ENCODE measurements around the gene MAVS. TPM values are rescaled to one million over a fixed set of nuclear protein-coding genes. Genes with fewer than 3 reads are reported as not detected.

The MAVS gene
- polyA plus RNA-seq, 1 experiment, result 17.4 TPM

GRCh38 chr20:3862333-3862732, 15.7 kb downstream of the MAVS start:
- POLR2A ChIA-PET, result no interaction called here
- no peaks in the 10 kb centered on the region for H3K27me3 ChIP-seq (ENCODE audit: control insufficient read depth, insufficient read depth, low read length)
- no peak for TF ChIP-seq CTCF (IDR thresholded peaks at IDR 0.05; ENCODE audit: insufficient read depth, low read depth, low read length)
- peaks cover 67% of the 10 kb centered on the region for H3K36me3 ChIP-seq (ENCODE audit: control insufficient read depth, insufficient read depth, low read length)
- CTCF ChIA-PET, result no interaction called here
- H3K4me3 ChIP-seq (ENCODE audit: low read depth, low read length), result no peak overlapping the region
- DNase-seq (ENCODE audit: low read depth), result no peak

- POLR2A ChIA-PET, result no interaction called here
- TF ChIP-seq CTCF (IDR thresholded peaks at IDR 0.05; ENCODE audit: insufficient read depth, low read depth, low read length), result no peak
- no peak for DNase-seq (ENCODE audit: low read depth)
- H3K4me3 ChIP-seq (ENCODE audit: low read depth, low read length), result no peak overlapping the region
- H3K27me3 ChIP-seq (ENCODE audit: control insufficient read depth, insufficient read depth, low read length), result no peaks in the 10 kb centered on the region
- peaks cover 59% of the 10 kb centered on the region for H3K36me3 ChIP-seq (ENCODE audit: control insufficient read depth, insufficient read depth, low read length)
- CTCF ChIA-PET, result no interaction called here
Measured at GRCh38 chr20:3863317-3863716, 16.7 kb downstream of the MAVS start.

- CTCF ChIA-PET, result interaction anchor here (1.6 kb wide), 1 partner anchor 10 kb away, joined by 6 read pairs; no protein-coding TSS in a partner anchor
Measured at GRCh38 chr20:3864518-3864917, 17.9 kb downstream of the MAVS start.

GRCh38 chr20:3865152-3865886, 18.7 kb downstream of the MAVS start:
- ChIA-PET POLR2A (no interaction called here), CTCF (interaction anchor here (1.6 kb wide), 1 partner anchor 10 kb away, joined by 6 read pairs; no protein-coding TSS in a partner anchor)
- no peak for DNase-seq (ENCODE audit: low read depth)
- Histone ChIP-seq H3K27me3 (ENCODE audit: control insufficient read depth, insufficient read depth, low read length) (no peaks in the 10 kb centered on the region), H3K4me3 (ENCODE audit: low read depth, low read length) (no peak overlapping the region), H3K36me3 (ENCODE audit: control insufficient read depth, insufficient read depth, low read length) (peaks cover 57% of the 10 kb centered on the region)
- TF ChIP-seq CTCF (IDR thresholded peaks at IDR 0.05; ENCODE audit: insufficient read depth, low read depth, low read length), result no peak

More at GRCh38 chr20:3864518-3864917, 17.9 kb downstream of the MAVS start:
- no peak for DNase-seq (ENCODE audit: low read depth)
- Histone ChIP-seq H3K27me3 (ENCODE audit: control insufficient read depth, insufficient read depth, low read length) (no peaks in the 10 kb centered on the region), H3K36me3 (ENCODE audit: control insufficient read depth, insufficient read depth, low read length) (peaks cover 56% of the 10 kb centered on the region), H3K4me3 (ENCODE audit: low read depth, low read length) (no peak overlapping the region)
- POLR2A ChIA-PET, result no interaction called here
- TF ChIP-seq CTCF (IDR thresholded peaks at IDR 0.05; ENCODE audit: insufficient read depth, low read depth, low read length), result no peak

GRCh38 chr20:3865887-3866407, 19.3 kb downstream of the MAVS start:
- no peak for DNase-seq (ENCODE audit: low read depth)
- ChIA-PET CTCF (interaction anchor here (1.0 to 1.9 kb wide), 3 partner anchors 10 to 79 kb away, joined by 4 to 5 read pairs (median 4); partner anchors contain the start of gene CENPB), POLR2A (no interaction called here)
- H3K36me3 ChIP-seq (ENCODE audit: control insufficient read depth, insufficient read depth, low read length), result peaks cover 57% of the 10 kb centered on the region
- no peak overlapping the region for H3K4me3 ChIP-seq (ENCODE audit: low read depth, low read length)
- no peak for TF ChIP-seq CTCF (IDR thresholded peaks at IDR 0.05; ENCODE audit: insufficient read depth, low read depth, low read length)
- H3K27me3 ChIP-seq (ENCODE audit: control insufficient read depth, insufficient read depth, low read length), result no peaks in the 10 kb centered on the region
